ENCODE results near the gene SNX30.

The SNX30 gene

GRCh38 chr9:112753725-112754124, 3.2 kb downstream of the SNX30 start:
- peak; percentile 36 for DNase-seq

- DNase-seq, result peak; percentile 43
These were observed 4.0 kb downstream of the SNX30 start for GRCh38 chr9:112754578-112754977.

GRCh38 chr9:112755016-112755427, 4.5 kb downstream of the SNX30 start:
- no peak for DNase-seq

GRCh38 chr9:112755675-112756074, 5.1 kb downstream of the SNX30 start:
- no peak for DNase-seq

GRCh38 chr9:112757282-112757883, 6.8 kb downstream of the SNX30 start:
- DNase-seq, result no peak

GRCh38 chr9:112757940-112758339, 7.4 kb downstream of the SNX30 start:
- DNase-seq, result no peak

- no peak for DNase-seq
These were observed 10.3 kb downstream of the SNX30 start for GRCh38 chr9:112760821-112761220.

GRCh38 chr9:112761912-112762655, 11.5 kb downstream of the SNX30 start:
- no peak for DNase-seq

GRCh38 chr9:112762726-112763518, 12.4 kb downstream of the SNX30 start:
- DNase-seq, result no peak

GRCh38 chr9:112764344-112764743, 13.8 kb downstream of the SNX30 start:
- no peak for DNase-seq

GRCh38 chr9:112764837-112765236, 14.3 kb downstream of the SNX30 start:
- DNase-seq, result no peak

GRCh38 chr9:112765281-112765680, 14.7 kb downstream of the SNX30 start:
- DNase-seq, result no peak

GRCh38 chr9:112771359-112772214, 21.0 kb downstream of the SNX30 start:
- DNase-seq, result no peak

GRCh38 chr9:112772215-112772509, 21.6 kb downstream of the SNX30 start:
- no peak for DNase-seq

- no peak for DNase-seq
These were observed 22.0 kb downstream of the SNX30 start for GRCh38 chr9:112772551-112772950.

GRCh38 chr9:112774006-112774996, 23.7 kb downstream of the SNX30 start:
- no peak for DNase-seq

- peak; percentile 24 for DNase-seq
These were observed 27.4 kb downstream of the SNX30 start for GRCh38 chr9:112777914-112778313.

- DNase-seq, result no peak
These were observed 30.0 kb downstream of the SNX30 start for GRCh38 chr9:112780450-112781036.

- DNase-seq, result no peak
These were observed 31.7 kb downstream of the SNX30 start for GRCh38 chr9:112782218-112782617.

- no peak for DNase-seq
These were observed 33.0 kb downstream of the SNX30 start for GRCh38 chr9:112783551-112783954.

GRCh38 chr9:112784020-112784785, 33.6 kb downstream of the SNX30 start:
- DNase-seq, result no peak
